SU-DHL-6 (cell line): Measurements from ENCODE around the gene KLHL29.
"Not testable (repeated sequence)": the region's sequence is repeated elsewhere in the genome, so short reads cannot be mapped to it uniquely, and the experiment has no call there.

Experiments
- H2AFZ ChIP-seq: fragments of 200-600 bp; sonication (generic); 2 replicates; pipeline ENCODE4 v1.6.1; 2014; ENCODE audit warnings: low read depth, mild to moderate bottlenecking, moderate library complexity, mixed read lengths, antibody characterized with exemption, low read length; ENCODE audit not compliant: severe bottlenecking
- H3F3A ChIP-seq: fragments of 200-600 bp; shearing (Covaris generic); 2 replicates; pipeline ENCODE4 v1.6.0; 2016; ENCODE audit warnings: antibody characterized with exemption, mild to moderate bottlenecking; ENCODE audit not compliant: insufficient read depth
- H3K27ac ChIP-seq: fragments of 200-600 bp; sonication (generic); 2 replicates; pipeline ENCODE4 v1.5.1; 2016; ENCODE audit warnings: low read depth, mild to moderate bottlenecking, low read length, moderate library complexity, mixed read lengths
- H3K27me3 ChIP-seq: fragments of 200-600 bp; sonication (generic), shearing (Covaris generic); 2 replicates; pipeline ENCODE4 v1.6.0; 2014; ENCODE audit warnings: mild to moderate bottlenecking, low read length
- H3K36me3 ChIP-seq: fragments of 200-600 bp; sonication (generic); 2 replicates; pipeline ENCODE4 v1.6.1; 2014; ENCODE audit warnings: mild to moderate bottlenecking, low read length, mixed read lengths
- H3K4me2 ChIP-seq: fragments of 300-600, 200-600 bp; shearing (Covaris generic), sonication (generic); 2 replicates; pipeline ENCODE4 v1.6.0; 2014; ENCODE audit warnings: low read length, low read depth, mild to moderate bottlenecking; ENCODE audit not compliant: poor library complexity, severe bottlenecking
- H3K4me3 ChIP-seq: fragments of 200-600 bp; sonication (generic); 2 replicates; pipeline ENCODE4 v1.5.1; 2014; ENCODE audit warnings: antibody characterized with exemption, low read length, mild to moderate bottlenecking, mixed read lengths; ENCODE audit not compliant: insufficient read depth, poor library complexity, severe bottlenecking
- H3K79me2 ChIP-seq: fragments of 200-600 bp; sonication (generic); 2 replicates; pipeline ENCODE4 v1.6.1; 2014; ENCODE audit warnings: mild to moderate bottlenecking, low read length, moderate library complexity; ENCODE audit not compliant: insufficient read depth
- H3K9ac ChIP-seq: fragments of 200-600 bp; sonication (generic); 2 replicates; pipeline ENCODE4 v1.7.0; 2014; ENCODE audit warnings: mild to moderate bottlenecking, low read length
- H3K9me2 ChIP-seq: fragments of 200-600 bp; sonication (generic); replicated peaks from 2 replicates; pipeline ENCODE4 v1.6.1; 2014; ENCODE audit warnings: low read length; ENCODE audit not compliant: insufficient read depth
- H3K9me3 ChIP-seq: fragments of 200-600 bp; sonication (generic); 2 replicates; pipeline ENCODE4 v1.6.1; 2014; ENCODE audit warnings: low read length, mixed read lengths; ENCODE audit not compliant: insufficient read depth
- H4K20me1 ChIP-seq: fragments of 200-600 bp; sonication (generic); 2 replicates; pipeline ENCODE4 v1.6.1; 2014; ENCODE audit warnings: low read depth, mild to moderate bottlenecking, antibody characterized with exemption, low read length, moderate library complexity, mixed read lengths
- EZH2phosphoT487 ChIP-seq: fragments of 200-600 bp; sonication (generic), shearing (Covaris generic); conservative IDR thresholded peaks from 2 replicates; pipeline ENCODE4 v1.6.1; 2018; ENCODE audit warnings: mild to moderate bottlenecking, antibody characterized with exemption, low read length, moderate library complexity, mixed read lengths
- TF ChIP-seq, protein P1 (sequence below): fragments of 200-600 bp; sonication (generic); IDR thresholded peaks from one replicate; pipeline ENCODE4 v1.5.1; 2017; ENCODE audit warnings: antibody characterized with exemption, mild to moderate bottlenecking, low read length, moderate library complexity; ENCODE audit not compliant: insufficient read depth, poor library complexity, severe bottlenecking

KLHL29 gene

DNA sequence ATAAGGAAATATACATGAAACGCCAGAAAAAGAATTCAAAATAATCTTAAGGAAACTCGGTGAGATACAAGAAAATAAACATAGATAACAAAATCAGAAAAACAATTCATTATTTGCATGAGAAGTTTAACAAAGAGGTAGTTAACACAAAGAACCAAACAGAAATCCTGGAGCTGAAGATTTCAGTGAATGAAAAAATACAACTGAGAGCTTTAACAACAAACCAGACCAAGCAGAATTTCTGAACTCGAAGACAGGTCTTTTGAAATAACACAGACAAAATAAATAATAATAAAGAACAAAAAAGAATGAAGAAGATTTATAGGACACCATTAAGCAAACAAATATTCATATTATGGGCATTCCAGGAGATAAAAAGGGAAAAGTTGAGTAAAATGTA, 337.3 kb downstream of the KLHL29 start:
- Histone ChIP-seq H3K79me2 (no peaks in the 10 kb centered on the region), H3K36me3 (peaks cover 4% of the 10 kb centered on the region; the same call in 1 of the 2 replicates), H3K9me3 (no peaks in the 10 kb centered on the region), H2AFZ (no peak overlapping the region), H3F3A (no peaks in the 10 kb centered on the region; the same call in 1 of the 2 replicates), H3K27ac (no peak overlapping the region), H3K4me2 (no peak overlapping the region), H4K20me1 (no peaks in the 10 kb centered on the region), H3K27me3 (no peaks in the 10 kb centered on the region), H3K9ac (no peak overlapping the region), H3K4me3 (no peak overlapping the region), H3K9me2 (no peaks in the 10 kb centered on the region)
- TF ChIP-seq EZH2phosphoT487: no peak
- TF ChIP-seq, protein P1, sequence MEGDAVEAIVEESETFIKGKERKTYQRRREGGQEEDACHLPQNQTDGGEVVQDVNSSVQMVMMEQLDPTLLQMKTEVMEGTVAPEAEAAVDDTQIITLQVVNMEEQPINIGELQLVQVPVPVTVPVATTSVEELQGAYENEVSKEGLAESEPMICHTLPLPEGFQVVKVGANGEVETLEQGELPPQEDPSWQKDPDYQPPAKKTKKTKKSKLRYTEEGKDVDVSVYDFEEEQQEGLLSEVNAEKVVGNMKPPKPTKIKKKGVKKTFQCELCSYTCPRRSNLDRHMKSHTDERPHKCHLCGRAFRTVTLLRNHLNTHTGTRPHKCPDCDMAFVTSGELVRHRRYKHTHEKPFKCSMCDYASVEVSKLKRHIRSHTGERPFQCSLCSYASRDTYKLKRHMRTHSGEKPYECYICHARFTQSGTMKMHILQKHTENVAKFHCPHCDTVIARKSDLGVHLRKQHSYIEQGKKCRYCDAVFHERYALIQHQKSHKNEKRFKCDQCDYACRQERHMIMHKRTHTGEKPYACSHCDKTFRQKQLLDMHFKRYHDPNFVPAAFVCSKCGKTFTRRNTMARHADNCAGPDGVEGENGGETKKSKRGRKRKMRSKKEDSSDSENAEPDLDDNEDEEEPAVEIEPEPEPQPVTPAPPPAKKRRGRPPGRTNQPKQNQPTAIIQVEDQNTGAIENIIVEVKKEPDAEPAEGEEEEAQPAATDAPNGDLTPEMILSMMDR: no peak

DNA sequence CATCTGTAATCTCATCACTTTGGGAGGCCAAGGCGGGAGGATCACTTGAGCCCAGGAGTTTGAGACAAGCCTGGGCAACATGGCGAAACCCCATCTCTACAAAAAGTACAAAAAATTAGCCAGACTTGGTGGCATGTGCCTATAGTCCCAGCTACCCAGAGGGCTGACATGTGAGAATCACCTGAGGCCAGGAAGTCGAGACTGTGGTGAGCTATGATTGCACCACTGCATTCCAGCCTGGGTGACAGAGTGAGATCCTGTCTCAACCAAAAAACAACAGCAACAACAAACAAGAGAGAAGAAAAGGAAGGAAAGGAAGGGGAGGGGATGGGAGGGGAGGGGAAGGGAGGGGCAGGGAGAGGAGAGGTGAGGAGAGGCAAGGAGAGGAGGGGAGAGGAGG, 338.1 kb downstream of the KLHL29 start:
- H3F3A ChIP-seq, H3K9me2 ChIP-seq, H3K79me2 ChIP-seq, H3K36me3 ChIP-seq, H3K27me3 ChIP-seq, H3K4me3 ChIP-seq, H4K20me1 ChIP-seq, H2AFZ ChIP-seq, H3K4me2 ChIP-seq, H3K27ac ChIP-seq, H3K9ac ChIP-seq, H3K9me3 ChIP-seq: not testable (repeated sequence)

DNA sequence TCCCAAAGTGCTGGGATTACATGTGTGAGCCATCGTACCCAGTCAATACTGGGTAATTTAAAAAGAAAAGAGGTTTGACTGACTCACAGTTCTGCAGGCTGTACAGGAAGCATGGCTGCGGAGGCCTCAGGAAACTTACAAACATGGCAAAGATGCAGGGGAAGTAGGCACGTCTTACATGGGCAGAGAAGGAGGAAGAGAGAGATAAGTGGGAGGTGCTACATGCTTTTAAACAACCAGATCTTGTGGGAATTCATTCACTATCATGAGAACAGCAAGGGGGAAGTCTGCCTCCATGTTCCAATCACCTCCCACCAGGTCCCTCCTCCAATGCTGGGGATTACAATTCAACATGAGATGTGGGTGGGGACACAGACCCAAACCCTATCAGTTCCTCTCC, 349.4 kb downstream of the KLHL29 start:
- H3F3A ChIP-seq: no peaks in the 10 kb centered on the region
- H3K79me2 ChIP-seq: no peaks in the 10 kb centered on the region
- TF ChIP-seq, protein P1: no peak
- TF ChIP-seq EZH2phosphoT487: no peak
- H3K27me3 ChIP-seq: no peaks in the 10 kb centered on the region
- no peak overlapping the region for H3K4me3 ChIP-seq
- H3K4me2 ChIP-seq: no peak overlapping the region
- H3K9ac ChIP-seq: no peak overlapping the region
- H3K9me2 ChIP-seq: no peaks in the 10 kb centered on the region
- H3K9me3 ChIP-seq: no peaks in the 10 kb centered on the region
- no peak overlapping the region for H3K27ac ChIP-seq
- H4K20me1 ChIP-seq: no peaks in the 10 kb centered on the region
- no peak overlapping the region for H2AFZ ChIP-seq
- no peaks in the 10 kb centered on the region for H3K36me3 ChIP-seq

DNA sequence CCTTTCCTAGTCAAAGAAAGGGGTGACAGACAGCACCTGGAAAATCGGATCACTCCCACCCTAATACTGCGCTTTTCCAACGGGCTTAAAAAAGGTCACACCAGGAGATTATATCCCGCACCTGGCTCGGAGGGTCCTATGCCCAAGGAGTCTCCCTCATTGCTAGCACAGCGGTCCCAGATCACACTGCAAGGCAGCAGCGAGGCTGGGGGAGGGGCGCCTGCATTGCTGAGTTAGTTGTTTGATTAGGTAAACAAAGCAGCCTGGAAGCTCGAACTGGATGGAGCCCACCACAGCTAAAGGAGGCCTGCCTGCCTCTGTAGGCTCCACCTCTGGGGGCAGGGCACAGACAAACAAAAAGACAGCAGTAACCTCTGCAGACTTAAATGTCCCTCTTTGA, 351.8 kb downstream of the KLHL29 start:
- H4K20me1 ChIP-seq, H3K27ac ChIP-seq, H3K9ac ChIP-seq, H3K36me3 ChIP-seq, H3K9me3 ChIP-seq, H3K27me3 ChIP-seq, H3K9me2 ChIP-seq, H3F3A ChIP-seq, H3K79me2 ChIP-seq, H3K4me3 ChIP-seq, H2AFZ ChIP-seq, H3K4me2 ChIP-seq: not testable (repeated sequence)
